Gastroesophageal sphincter (tissue), 4 donors: Measurements from ENCODE around the gene OMA1. TPM values are rescaled to one million over a fixed set of nuclear protein-coding genes. Genes with fewer than 3 reads are reported as not detected.
A peak's percentile ranks its signal among the peaks of the same experiment; 100 is the strongest.

ENCODE experiments used
- ATAC-seq: fragments of 150-250 bp; one replicate; pipeline ENCODE4 v1.9.1; 2016; ENCODE audit warnings: mild to moderate bottlenecking, moderate library complexity
- H3K27ac ChIP-seq, 4 donors: fragments of 200-600 bp; sonication (generic) in 3 of 4; 1 replicate in 3 of 4; 2 replicates in 1 of 4; pipeline ENCODE4 v1.5.1; 2016 to 2019
- H3K27me3 ChIP-seq: fragments of 200-600 bp; sonication (generic); one replicate; pipeline ENCODE4 v1.5.1; 2019
- H3K36me3 ChIP-seq, 2 donors: fragments of 200-600 bp; sonication (generic); one replicate each; pipeline ENCODE4 v1.5.1; 2019; ENCODE audit warnings: control low read depth in 1 of 2
- H3K4me1 ChIP-seq, 3 donors: fragments of 200-600 bp; sonication (generic); 1 replicate in 2 of 3; 2 replicates in 1 of 3; pipeline ENCODE4 v1.5.1; 2016 to 2019; ENCODE audit warnings: control low read depth in 2 of 3
- H3K4me3 ChIP-seq, 2 donors: fragments of 200-600 bp; sonication (generic); one replicate each; pipeline ENCODE4 v1.5.1; 2019; ENCODE audit warnings: mild to moderate bottlenecking in 1 of 2, moderate library complexity in 1 of 2
- H3K9me3 ChIP-seq, 3 donors: fragments of 200-600 bp; sonication (generic); one replicate each; pipeline ENCODE4 v1.5.1; 2017 to 2019; ENCODE audit warnings: control low read depth in 2 of 3
- EP300 ChIP-seq: sonication (generic); formaldehyde crosslinking; IDR thresholded peaks from one replicate; pipeline ENCODE4 v1.6.1; 2017; ENCODE audit warnings: antibody characterized with exemption, mild to moderate bottlenecking
- POLR2A ChIP-seq, 2 donors: fragments of 450-650 bp; IDR thresholded peaks; one replicate each; pipeline ENCODE4 v1.6.1; 2017; ENCODE audit warnings: antibody characterized with exemption in 2 of 2, mild to moderate bottlenecking in 2 of 2, moderate library complexity in 1 of 2
- POLR2AphosphoS5 ChIP-seq: sonication (generic); formaldehyde crosslinking; IDR thresholded peaks from one replicate; pipeline ENCODE4 v1.6.1; 2017; ENCODE audit warnings: antibody characterized with exemption
- WGBS, 2 donors: methylation state at CpG; one replicate each; pipeline ENCODE4 v1.1.5; 2018; ENCODE audit warnings: low coverage in 1 of 2; 5-methylcytosine and 5-hydroxymethylcytosine counted together
- total RNA-seq, 4 donors: library from RNA; depleted of rRNA; stranded (reverse); fragments of >200 nt; gene quantifications; one replicate each; pipeline ENCODE4 v1.1.0, GENCODE V29; 2016
- TF ChIP-seq, protein P1 (sequence below), 4 experiments: fragments of 200-600 bp in 2 of 4; fragments of 450-650 bp in 2 of 4; sonication (generic) in 1 of 4; IDR thresholded peaks; one replicate each; pipeline ENCODE4 v1.5.1; 2017 to 2019; ENCODE audit warnings: antibody characterized with exemption in 4 of 4, mild to moderate bottlenecking in 2 of 4, moderate library complexity in 2 of 4

Gene OMA1
- total RNA-seq, 4 donors from 2014 or later: 29.1 to 54.2 (median 36.6) TPM

DNA sequence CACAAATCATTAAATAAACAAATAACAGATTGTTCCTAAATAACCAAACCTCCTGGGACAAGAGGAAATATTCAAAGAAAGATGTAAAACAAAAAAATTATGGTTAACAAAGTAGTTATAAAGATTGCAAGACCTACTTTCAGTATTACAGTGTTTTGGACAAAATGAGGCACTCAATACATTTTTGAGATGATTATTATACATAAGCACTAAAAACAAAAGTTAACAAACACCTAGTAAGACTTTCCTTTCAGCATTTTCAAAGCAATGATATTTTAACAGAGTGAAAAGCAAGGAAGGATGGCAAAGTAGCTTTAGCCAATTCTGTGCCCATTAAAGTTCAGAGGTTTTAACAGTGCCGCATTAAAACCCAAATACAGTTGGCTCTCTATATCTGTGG is 17.2 kb downstream of the OMA1 start:
- ATAC-seq: no peak
- WGBS, 2 donors: 100% methylated on average over 1 of the region's 1 CpG
- Histone ChIP-seq H3K27me3 (no peaks in the 10 kb centered on the region), H3K4me1 (no peaks in the 10 kb centered on the region), H3K27ac (no peak overlapping the region), H3K36me3 (peaks cover 3 to 43% of the 10 kb centered on the region in 2 donors), H3K4me3 (no peak overlapping the region), H3K9me3 (no peaks in the 10 kb centered on the region)
- TF ChIP-seq POLR2AphosphoS5: no peak
- no peak for TF ChIP-seq POLR2A (IDR thresholded peaks at IDR 0.05)
- TF ChIP-seq, protein P1, sequence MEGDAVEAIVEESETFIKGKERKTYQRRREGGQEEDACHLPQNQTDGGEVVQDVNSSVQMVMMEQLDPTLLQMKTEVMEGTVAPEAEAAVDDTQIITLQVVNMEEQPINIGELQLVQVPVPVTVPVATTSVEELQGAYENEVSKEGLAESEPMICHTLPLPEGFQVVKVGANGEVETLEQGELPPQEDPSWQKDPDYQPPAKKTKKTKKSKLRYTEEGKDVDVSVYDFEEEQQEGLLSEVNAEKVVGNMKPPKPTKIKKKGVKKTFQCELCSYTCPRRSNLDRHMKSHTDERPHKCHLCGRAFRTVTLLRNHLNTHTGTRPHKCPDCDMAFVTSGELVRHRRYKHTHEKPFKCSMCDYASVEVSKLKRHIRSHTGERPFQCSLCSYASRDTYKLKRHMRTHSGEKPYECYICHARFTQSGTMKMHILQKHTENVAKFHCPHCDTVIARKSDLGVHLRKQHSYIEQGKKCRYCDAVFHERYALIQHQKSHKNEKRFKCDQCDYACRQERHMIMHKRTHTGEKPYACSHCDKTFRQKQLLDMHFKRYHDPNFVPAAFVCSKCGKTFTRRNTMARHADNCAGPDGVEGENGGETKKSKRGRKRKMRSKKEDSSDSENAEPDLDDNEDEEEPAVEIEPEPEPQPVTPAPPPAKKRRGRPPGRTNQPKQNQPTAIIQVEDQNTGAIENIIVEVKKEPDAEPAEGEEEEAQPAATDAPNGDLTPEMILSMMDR (IDR thresholded peaks at IDR 0.05): no peak
- TF ChIP-seq EP300: no peak

DNA sequence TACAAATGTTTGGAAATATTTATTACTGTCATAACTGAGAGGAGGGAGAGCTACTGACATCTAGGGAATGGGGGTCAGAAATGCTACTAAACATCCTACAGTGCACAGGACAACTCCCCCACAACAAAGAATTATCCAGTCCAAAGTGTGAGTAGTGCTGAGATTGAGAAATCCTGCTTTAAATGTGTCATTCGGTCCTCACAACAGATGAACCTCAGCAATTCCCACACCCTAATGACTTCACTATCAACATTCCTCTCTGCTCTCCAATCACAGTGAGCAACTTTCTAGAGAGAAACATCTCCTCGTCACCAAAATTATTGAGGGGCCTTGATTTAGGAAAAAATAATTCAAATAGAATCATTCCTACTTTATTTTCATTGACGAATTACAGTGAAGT is 18.0 kb downstream of the OMA1 start:
- no peak for TF ChIP-seq EP300
- TF ChIP-seq, protein P1 (IDR thresholded peaks at IDR 0.05): no peak
- TF ChIP-seq POLR2AphosphoS5: no peak
- TF ChIP-seq POLR2A (IDR thresholded peaks at IDR 0.05): no peak
- peak; percentile 73 for ATAC-seq
- WGBS, 2 donors: 72 to 77% methylated on average over 3 of the region's 3 CpGs

DNA sequence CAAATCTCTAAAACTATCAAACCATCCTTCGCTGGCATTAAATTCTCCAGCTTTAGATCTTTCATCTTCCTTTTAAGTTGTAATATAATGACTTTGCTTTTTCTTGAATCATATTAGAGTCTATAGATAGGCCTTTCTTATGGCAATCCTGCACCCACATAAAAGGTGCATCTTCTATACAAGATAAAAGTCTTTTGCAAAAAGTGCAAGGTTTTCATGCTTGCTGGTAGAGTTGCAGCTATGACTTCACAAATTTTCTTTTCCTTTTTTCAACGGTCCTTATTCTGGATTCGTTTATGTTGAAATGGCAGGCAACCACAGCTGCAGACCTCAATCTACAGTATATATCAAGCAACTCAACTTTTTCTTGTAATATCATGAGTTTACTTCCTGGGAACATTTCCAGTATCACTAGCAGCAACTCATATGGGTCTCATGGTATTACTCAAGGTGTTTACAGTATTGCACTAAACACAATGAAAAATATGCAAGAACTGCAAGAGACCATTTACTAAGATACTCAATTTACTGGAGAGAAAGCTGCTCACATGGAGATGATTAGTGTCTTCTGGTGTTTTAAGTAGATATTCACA is 22.1 kb downstream of the OMA1 start:
- TF ChIP-seq, protein P1 (IDR thresholded peaks at IDR 0.05): no peak
- TF ChIP-seq POLR2A (IDR thresholded peaks at IDR 0.05) (no peak), EP300 (no peak), POLR2AphosphoS5 (no peak)
- WGBS, 2 donors: 56 to 80% methylated on average over 3 of the region's 3 CpGs
- no peak for ATAC-seq
- H3K4me3 ChIP-seq: no peak overlapping the region
- peaks cover 3 to 52% of the 10 kb centered on the region in 2 donors for H3K36me3 ChIP-seq
- no peaks in the 10 kb centered on the region for H3K4me1 ChIP-seq
- H3K27ac ChIP-seq: no peak overlapping the region
- H3K27me3 ChIP-seq: no peaks in the 10 kb centered on the region
- no peaks in the 10 kb centered on the region for H3K9me3 ChIP-seq

More for the DNA sequence above, 18.0 kb downstream of the OMA1 start:
- peaks cover 3 to 51% of the 10 kb centered on the region in 2 donors for H3K36me3 ChIP-seq
- H3K4me1 ChIP-seq: no peaks in the 10 kb centered on the region
- H3K4me3 ChIP-seq: no peak overlapping the region
- H3K9me3 ChIP-seq: no peaks in the 10 kb centered on the region
- H3K27me3 ChIP-seq: no peaks in the 10 kb centered on the region
- H3K27ac ChIP-seq: no peak overlapping the region

DNA sequence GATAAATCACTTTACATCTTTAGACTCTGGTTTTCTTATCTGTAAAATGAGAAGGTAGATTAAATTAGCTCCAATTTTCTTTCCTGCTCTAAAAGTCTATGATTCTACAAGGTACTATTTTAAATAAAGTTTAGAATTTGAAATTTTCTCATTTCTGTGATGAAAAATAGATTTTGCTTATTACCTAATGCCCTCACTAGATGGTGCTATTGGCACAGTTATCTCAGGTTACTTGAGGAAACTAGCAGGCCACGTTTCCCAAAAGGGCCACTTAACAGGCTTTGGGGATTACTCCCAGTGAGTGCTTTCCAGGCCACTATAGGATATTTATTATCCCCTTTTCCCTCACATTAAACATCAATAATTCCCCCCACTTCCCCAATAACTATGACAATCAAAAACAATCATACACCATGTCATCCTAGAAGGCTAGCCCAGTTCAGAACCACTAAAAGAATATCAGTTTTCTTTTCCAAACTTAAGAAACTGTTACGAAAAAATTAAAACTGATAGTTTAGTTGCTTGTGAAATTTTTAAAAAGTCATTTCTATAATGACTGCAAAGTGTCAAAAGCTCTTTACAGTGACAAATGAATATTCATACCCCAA is 30.6 kb downstream of the OMA1 start:
- peak overlapping the region in 1 of 4 donors; percentile 21 for H3K27ac ChIP-seq
- WGBS, 2 donors: 38 to 45% methylated on average over 2 of the region's 2 CpGs
- H3K36me3 ChIP-seq: peaks cover 0 to 48% of the 10 kb centered on the region in 2 donors
- no peak overlapping the region for H3K4me3 ChIP-seq
- H3K4me1 ChIP-seq: peaks cover 0 to 12% (median 0%) of the 10 kb centered on the region in 3 donors
- peaks cover 0 to 10% (median 0%) of the 10 kb centered on the region in 3 donors for H3K9me3 ChIP-seq
- H3K27me3 ChIP-seq: no peaks in the 10 kb centered on the region
- no peak for TF ChIP-seq POLR2A (IDR thresholded peaks at IDR 0.05)
- TF ChIP-seq, protein P1 (IDR thresholded peaks at IDR 0.05): peak; percentile 61 to 76 (median 70)
- no peak for ATAC-seq

DNA sequence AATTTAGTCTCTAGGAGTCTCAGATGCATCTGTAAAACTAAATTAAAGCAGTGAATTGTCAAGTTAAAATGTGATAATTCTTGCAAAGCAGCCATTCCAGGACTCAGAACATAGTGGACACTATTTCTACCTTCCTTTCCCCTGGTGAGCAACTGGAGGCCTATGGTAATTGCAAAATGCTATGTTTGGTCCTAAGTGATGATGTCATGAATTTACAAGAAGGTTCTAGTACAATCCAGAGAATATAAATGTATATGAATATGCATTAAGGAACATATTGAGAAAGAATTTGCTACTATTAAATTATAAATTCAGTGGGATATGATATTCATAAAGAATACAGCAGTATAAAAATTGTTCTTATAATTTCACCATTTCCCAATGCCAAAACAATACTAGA is 32.6 kb downstream of the OMA1 start:
- Histone ChIP-seq H3K36me3 (peaks cover 0 to 46% of the 10 kb centered on the region in 2 donors), H3K27me3 (no peaks in the 10 kb centered on the region), H3K4me1 (peaks cover 0 to 12% (median 0%) of the 10 kb centered on the region in 3 donors), H3K9me3 (peaks cover 0 to 13% (median 0%) of the 10 kb centered on the region in 3 donors), H3K4me3 (no peak overlapping the region), H3K27ac (no peak overlapping the region)
- TF ChIP-seq POLR2A (IDR thresholded peaks at IDR 0.05) (no peak), EP300 (no peak), POLR2AphosphoS5 (no peak)
- TF ChIP-seq, protein P1 (IDR thresholded peaks at IDR 0.05): no peak
- ATAC-seq: no peak
